Stomach (tissue), 4 donors: Measurements from ENCODE around the gene RASIP1.

Experiments
- POLR2A ChIP-seq, 4 donors: fragments of 450-650 bp; IDR thresholded peaks; one replicate each; pipeline ENCODE4 v1.6.1; 2016; ENCODE audit warnings: antibody characterized with exemption in 4 of 4, control low read depth in 2 of 4, mild to moderate bottlenecking in 1 of 4, moderate library complexity in 1 of 4
- POLR2AphosphoS5 ChIP-seq, 3 donors: sonication (generic); formaldehyde crosslinking; IDR thresholded peaks; one replicate each; pipeline ENCODE4 v1.6.1; 2016; ENCODE audit warnings: antibody characterized with exemption in 3 of 3
- TF ChIP-seq, protein P1 (sequence below), 7 experiments: fragments of 450-650 bp in 4 of 7; fragments of 200-600 bp in 3 of 7; sonication (generic) in 3 of 7; IDR thresholded peaks; one replicate each; pipeline ENCODE4 v1.5.1; 2016 to 2019; ENCODE audit warnings: antibody characterized with exemption in 7 of 7, control low read depth in 2 of 7, mild to moderate bottlenecking in 1 of 7

- no peak for TF ChIP-seq POLR2AphosphoS5 (IDR thresholded peaks at IDR 0.05)
- TF ChIP-seq, protein P1, sequence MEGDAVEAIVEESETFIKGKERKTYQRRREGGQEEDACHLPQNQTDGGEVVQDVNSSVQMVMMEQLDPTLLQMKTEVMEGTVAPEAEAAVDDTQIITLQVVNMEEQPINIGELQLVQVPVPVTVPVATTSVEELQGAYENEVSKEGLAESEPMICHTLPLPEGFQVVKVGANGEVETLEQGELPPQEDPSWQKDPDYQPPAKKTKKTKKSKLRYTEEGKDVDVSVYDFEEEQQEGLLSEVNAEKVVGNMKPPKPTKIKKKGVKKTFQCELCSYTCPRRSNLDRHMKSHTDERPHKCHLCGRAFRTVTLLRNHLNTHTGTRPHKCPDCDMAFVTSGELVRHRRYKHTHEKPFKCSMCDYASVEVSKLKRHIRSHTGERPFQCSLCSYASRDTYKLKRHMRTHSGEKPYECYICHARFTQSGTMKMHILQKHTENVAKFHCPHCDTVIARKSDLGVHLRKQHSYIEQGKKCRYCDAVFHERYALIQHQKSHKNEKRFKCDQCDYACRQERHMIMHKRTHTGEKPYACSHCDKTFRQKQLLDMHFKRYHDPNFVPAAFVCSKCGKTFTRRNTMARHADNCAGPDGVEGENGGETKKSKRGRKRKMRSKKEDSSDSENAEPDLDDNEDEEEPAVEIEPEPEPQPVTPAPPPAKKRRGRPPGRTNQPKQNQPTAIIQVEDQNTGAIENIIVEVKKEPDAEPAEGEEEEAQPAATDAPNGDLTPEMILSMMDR (IDR thresholded peaks at IDR 0.05), result no peak
- TF ChIP-seq POLR2A (IDR thresholded peaks at IDR 0.05), result no peak
Observed at GRCh38 chr19:48741129-48741999, 954 bp upstream of the RASIP1 start.
